Choroid plexus epithelial cell (primary cell): Measurements from ENCODE around the gene COL18A1.

Experiments used
- DNase-seq: peaks from one replicate; pipeline ENCODE4 v3.0.0-alpha.2; 2010; ENCODE audit warnings: low read depth
- H3K4me3 ChIP-seq: 2 replicates; pipeline ENCODE4 v1.5.1; 2011; ENCODE audit warnings: low read depth, mild to moderate bottlenecking, control low read depth, low read length, moderate library complexity
- TF ChIP-seq, protein P1 (sequence below): conservative IDR thresholded peaks from 2 replicates; pipeline ENCODE4 v1.5.1; 2011; ENCODE audit warnings: low read depth, mild to moderate bottlenecking, control low read depth, inconsistent platforms, low read length, moderate library complexity

COL18A1 gene

GRCh38 chr21:45457161-45457831, 52.3 kb downstream of the COL18A1 start:
- no peak overlapping the region for H3K4me3 ChIP-seq
- DNase-seq = no peak
- TF ChIP-seq, protein P1, sequence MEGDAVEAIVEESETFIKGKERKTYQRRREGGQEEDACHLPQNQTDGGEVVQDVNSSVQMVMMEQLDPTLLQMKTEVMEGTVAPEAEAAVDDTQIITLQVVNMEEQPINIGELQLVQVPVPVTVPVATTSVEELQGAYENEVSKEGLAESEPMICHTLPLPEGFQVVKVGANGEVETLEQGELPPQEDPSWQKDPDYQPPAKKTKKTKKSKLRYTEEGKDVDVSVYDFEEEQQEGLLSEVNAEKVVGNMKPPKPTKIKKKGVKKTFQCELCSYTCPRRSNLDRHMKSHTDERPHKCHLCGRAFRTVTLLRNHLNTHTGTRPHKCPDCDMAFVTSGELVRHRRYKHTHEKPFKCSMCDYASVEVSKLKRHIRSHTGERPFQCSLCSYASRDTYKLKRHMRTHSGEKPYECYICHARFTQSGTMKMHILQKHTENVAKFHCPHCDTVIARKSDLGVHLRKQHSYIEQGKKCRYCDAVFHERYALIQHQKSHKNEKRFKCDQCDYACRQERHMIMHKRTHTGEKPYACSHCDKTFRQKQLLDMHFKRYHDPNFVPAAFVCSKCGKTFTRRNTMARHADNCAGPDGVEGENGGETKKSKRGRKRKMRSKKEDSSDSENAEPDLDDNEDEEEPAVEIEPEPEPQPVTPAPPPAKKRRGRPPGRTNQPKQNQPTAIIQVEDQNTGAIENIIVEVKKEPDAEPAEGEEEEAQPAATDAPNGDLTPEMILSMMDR = no peak

- no peak for DNase-seq
- H3K4me3 ChIP-seq = no peak overlapping the region
- TF ChIP-seq, protein P1 = no peak
These were observed 52.8 kb downstream of the COL18A1 start for GRCh38 chr21:45457832-45458172.

- no peak overlapping the region for H3K4me3 ChIP-seq
- DNase-seq = no peak
- TF ChIP-seq, protein P1 = no peak
These were observed 53.6 kb downstream of the COL18A1 start for GRCh38 chr21:45458281-45459170.

DNA sequence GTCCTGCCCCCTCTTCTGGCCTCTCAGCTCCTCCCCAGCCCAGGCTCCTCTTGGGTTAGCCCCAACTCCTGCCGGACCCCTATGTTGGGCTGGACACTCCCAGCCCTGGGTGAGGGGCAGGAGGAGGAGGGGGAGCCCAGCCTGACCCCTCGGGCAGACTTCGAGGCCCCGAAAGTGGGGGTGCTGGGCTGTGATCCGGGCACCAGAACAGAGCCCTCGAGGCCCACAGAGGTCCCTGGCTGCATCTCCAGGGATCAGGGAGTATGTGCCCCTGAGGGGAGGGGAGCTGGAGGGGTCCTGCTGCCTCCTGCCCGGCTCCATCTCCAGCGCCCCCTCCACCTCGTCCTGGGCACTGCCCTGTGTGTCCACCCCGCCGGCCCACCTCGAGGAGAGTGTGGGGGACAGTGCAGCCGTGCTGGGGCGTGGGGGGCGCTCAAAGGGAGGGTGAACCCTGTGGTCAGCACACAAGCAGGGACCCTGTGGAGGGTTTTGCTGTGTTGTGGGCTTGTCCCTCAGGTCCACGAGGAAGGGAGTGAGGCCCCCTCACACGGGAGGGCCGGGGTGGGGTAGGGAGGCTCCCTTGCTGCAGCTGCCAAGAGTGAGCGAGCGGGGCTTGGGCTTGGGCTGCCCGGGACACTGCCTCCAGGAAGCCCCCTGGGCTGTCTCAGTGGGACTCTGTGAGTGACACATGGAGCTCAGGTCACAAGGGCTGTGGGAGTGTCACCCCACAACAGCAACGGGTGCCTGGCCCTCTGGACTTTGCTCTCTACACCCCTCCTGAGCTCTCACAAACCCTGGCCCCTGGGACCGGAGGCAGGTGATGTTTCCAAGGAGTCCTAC, 54.4 kb downstream of the COL18A1 start:
- TF ChIP-seq, protein P1 = no peak
- H3K4me3 ChIP-seq = no peak overlapping the region
- DNase-seq = no peak

DNA sequence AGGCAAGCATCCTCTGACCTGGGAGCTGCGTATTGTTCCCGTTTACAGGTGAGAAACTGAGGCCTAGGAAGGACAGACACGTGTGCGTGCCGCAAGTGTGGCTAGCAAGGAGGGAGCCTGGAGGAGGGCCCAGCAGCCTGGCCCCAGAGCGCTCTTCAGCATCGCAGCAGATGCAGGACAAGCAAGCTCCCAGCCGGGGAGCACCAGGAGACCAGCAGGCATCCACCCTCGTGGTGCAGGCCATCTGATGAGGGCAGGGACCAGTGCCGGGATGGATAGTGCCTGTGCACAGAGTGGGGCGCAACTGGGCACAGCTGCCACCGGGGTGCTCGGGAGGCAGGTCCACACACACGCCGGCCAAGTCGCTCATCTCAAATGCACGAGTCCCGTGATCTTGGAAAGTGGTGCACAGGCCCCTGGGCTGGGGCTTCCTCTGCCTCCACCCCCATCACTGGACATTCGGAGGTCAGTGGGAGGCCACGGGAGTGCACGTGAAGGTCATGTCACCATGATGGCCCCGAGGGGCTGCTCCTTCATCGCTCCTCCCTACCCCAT, 55.1 kb downstream of the COL18A1 start:
- no peak for DNase-seq
- TF ChIP-seq, protein P1 = no peak

DNA sequence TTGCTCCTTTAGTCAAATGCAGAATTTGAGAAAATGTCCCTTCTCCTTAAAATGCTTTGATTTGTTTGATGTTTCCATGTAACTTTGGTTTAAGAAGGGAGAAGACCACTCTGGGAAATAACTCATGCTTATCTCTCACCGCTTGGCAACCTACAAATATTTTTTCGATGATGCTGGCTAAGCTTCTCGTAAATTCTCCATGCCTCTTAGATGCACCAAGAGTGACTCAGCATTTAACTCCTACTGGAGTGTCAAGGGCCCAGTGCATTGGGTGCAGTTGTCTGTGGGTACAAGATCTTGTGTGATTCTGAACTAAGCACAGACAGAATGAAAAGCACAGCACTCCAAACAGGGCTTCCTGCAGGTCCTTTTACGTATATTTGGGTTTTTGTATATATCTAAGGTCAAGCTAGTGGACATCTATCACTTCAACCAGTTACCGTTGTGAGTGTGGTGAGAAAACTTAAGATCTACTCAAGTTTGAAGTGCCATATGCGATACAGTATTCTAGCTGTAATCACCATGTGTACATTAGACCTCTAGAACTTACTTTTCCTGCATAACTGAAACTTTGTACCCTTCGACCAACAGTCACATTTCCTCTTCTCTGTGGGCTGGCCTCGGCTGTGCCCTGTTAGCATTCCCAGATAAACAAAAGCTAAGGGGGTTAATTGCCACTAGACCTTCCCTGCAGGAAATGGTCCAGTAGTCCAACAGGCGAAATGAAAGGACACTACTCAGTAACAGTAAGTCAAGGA, 55.8 kb downstream of the COL18A1 start:
- TF ChIP-seq, protein P1 = no peak
- no peak overlapping the region for H3K4me3 ChIP-seq
- DNase-seq = peak; percentile 92

More for the DNA sequence above, 55.1 kb downstream of the COL18A1 start:
- H3K4me3 ChIP-seq = no peak overlapping the region
